Glomerular visceral epithelial cell (primary cell): Measurements from ENCODE around the gene MYH9.
A peak's percentile ranks its signal among the peaks of the same experiment; 100 is the strongest.

Experiments
- DNase-seq: peaks from one replicate; pipeline ENCODE4 v3.0.0-alpha.2; 2016; ENCODE audit errors: extremely low spot score

The MYH9 gene

DNA sequence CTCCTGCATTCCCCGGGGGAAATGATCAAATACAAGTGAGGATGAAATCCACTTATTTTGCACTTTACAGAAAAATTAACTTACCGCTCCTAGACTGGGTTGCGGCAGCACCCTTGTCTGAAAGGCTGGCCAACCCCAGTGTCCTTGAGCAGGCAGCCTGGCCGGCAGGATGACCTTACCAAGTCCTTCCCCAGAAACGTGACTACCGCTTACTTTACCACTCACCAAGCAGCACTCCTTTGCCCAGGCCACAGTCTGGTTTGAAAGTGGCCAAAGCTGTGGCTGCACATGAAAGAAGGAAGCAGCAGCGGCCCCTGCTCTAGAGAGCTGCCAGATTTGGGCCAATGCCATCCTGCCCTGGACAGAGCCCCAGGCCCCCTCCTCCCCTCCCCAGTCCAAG, 20.3 kb downstream of the MYH9 start:
- no peak for DNase-seq

DNA sequence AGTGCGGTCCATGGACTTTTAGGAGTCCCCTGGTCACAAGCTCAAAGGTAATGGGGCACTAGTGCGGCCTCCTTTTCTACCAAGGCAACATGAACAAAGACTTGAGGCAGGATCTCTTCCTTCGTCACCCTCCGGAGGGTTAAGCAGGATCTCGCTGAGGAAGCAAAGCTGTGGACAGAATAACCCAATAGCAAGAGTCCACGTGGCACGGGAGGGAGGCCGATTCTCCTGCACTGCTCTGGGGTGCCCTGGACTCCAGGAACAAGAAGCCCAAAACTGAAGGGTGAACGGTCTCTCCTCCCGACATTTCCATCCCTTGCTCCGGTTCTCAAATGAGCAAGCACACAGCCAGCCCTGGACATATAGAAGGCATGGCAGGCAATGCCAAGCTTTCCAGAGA, 20.7 kb downstream of the MYH9 start:
- no peak for DNase-seq

DNA sequence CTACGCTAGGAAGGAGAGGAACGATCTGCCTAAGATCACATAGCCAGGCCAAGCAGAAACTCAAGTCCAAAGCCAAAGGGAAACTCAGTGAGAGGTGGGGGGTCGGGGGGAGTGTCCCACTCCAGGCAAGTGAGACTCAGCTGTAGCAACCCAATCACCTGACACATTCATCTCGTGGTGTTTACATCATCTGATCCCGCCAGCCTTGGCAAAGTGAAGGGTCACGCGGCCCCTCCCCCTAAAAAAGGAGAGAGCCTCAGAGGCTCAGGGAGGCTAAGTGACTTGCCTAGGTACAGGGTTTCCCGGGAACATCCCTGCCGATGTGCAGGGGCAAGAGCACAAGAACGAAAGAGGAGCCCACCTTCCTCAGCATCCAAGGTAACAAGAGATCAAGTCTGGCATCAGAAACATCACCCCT, 21.5 kb downstream of the MYH9 start:
- DNase-seq: peak; percentile 72

DNA sequence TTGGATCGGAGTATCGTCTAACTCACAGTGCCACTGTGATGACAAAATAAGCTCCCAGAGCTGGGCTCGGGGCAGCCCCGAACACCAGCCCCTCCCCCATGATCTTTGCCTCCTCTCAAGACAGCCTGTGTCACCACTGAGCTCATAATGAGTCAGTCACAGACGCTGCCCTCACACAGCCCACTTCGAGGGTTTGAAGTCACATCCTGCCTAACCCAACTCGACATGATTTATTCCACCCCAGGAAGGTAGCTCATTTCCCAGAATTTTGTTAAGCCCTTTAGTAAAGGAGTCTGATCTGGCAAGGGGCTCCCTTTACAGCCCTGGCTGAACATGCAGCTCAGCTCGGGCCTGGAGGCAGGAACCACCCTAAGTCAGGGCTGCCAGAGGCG, 22.8 kb downstream of the MYH9 start:
- DNase-seq: peak; percentile 95

DNA sequence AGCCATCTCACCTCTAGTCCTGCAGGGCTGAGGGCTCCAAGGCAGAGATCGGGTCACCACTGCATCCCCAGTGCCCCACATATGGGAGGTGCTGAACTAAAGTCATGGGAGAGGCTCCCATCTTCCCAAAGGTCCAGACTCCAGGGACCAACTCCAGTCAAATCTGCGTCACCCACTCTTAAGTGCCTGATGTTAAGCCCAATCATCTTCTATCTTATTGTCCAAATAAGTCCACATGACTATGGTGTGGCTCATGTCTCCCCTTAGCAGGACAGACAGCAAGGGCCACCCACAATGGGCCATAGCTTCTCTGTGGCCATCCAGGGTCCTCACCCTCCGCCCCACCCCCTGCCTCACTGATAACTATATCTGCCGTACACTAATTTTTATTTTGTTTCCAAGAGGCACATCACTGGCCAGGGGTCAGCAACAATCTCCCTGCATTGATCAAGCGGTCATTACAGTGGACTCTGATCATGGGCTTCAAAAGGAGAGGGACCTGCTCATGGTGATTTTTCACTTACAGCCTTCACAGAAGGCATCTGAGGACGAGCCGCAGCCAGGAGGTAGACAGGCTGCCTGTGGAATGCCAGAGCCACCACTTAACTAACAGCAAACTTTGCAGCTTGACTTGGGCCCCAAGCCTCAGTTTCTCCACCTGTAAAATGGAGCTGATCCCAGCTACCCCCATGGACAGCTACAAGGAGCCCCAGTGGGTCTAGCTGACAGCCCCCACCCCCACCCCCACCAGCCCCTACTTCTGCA, 23.3 kb downstream of the MYH9 start:
- no peak for DNase-seq

DNA sequence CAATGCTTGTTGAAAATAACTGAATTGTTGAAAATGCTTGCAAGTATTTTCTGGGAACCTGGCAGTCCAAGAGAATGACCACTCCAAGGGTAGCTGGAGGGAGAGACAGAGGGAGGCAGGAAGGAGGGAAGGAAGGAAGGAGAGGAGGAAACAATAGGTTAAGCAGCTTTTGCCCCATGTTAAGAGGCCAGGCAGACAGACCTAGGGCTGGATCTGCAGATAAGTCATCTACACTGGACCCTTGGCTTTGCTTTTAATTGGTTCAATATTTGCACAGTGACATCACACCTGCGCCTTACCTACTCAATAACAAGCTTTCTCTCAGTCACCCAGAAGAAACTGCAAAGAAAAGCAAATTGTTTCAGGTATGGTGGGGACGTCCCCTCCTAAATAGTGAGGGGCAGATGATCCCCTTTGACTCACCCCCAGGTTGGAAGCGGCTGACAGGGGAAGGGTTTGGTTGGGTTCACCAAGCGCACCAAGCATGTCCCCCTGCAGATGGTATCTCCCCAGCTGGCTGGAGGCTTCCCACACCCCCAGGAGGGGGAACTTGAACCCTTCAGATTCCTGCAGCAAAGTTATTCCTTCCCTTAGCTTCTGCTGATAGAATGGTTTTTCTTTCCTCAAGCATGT, 24.3 kb downstream of the MYH9 start:
- no peak for DNase-seq

DNA sequence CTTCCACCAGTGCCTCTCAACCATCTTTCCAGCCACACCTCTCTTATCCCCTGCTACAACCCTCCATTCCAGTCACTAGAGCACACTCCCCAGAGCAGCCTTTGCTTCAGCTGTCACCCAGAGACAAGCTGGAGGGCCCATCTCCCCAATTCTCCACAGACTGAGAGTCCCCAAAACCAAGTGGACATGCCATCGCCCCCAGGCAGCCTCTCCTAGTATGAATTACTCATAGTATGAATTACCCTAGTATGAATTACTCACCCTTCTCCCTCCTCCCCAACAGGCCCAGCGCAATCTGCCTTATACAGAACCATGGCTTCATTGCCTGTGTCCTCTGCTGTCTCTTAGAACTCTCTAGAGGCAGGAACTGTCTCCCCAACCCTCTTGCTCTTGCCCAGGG, 24.8 kb downstream of the MYH9 start:
- DNase-seq: no peak

DNA sequence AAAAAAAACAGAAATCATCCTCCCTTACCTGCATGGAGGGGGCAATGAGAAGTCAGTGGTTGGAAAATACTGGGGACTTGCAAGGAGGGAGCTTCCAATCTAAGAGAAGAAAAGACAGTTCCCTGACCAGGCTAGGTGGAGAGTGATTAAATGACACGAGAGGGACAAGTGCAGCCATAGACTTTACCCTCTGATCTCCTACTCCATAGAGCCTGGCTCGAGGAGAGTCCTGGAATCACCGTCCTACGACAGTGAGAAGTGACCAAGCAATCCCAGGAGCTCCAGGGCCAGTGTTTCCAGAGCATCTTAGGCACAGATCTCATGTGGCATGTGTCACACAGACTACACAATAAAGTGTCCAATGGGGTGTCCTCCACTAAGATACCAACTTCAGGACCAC, 25.7 kb downstream of the MYH9 start:
- DNase-seq: no peak

GRCh38 chr22:36360871-36361383, 26.8 kb downstream of the MYH9 start:
- DNase-seq: no peak

GRCh38 chr22:36360011-36360410, 27.8 kb downstream of the MYH9 start:
- DNase-seq: peak; percentile 56

DNA sequence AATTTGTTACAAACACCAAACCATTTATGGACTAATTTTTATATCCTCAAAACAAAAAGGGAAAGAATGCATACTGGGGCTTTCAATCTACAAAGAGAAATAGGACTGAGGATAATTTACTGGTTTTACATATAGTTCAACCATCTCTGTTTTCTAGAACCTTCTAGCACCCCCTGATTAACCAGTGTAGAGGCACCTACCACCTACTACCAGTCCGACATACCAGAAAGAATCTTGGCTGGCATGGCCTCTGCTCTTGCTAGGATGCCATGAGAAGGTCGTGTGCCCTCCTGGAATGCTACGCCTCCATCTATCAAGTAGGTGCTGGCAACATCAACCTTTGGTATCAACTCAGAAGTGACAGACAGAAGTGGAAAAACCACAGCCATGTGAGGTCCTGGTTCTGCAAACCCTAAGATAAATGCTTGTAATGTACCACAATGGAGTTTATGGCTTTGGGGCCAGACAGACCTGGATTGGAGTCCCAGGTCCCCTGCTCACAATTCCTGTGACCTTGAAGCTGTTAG, 28.2 kb downstream of the MYH9 start:
- no peak for DNase-seq

GRCh38 chr22:36358533-36359469, 29.0 kb downstream of the MYH9 start:
- DNase-seq: peak; percentile 53

- no peak for DNase-seq
Measured at GRCh38 chr22:36356708-36357624, 30.8 kb downstream of the MYH9 start.

GRCh38 chr22:36355894-36356293, 31.9 kb downstream of the MYH9 start:
- no peak for DNase-seq

- no peak for DNase-seq
Measured at GRCh38 chr22:36355362-36355761, 32.4 kb downstream of the MYH9 start.

DNA sequence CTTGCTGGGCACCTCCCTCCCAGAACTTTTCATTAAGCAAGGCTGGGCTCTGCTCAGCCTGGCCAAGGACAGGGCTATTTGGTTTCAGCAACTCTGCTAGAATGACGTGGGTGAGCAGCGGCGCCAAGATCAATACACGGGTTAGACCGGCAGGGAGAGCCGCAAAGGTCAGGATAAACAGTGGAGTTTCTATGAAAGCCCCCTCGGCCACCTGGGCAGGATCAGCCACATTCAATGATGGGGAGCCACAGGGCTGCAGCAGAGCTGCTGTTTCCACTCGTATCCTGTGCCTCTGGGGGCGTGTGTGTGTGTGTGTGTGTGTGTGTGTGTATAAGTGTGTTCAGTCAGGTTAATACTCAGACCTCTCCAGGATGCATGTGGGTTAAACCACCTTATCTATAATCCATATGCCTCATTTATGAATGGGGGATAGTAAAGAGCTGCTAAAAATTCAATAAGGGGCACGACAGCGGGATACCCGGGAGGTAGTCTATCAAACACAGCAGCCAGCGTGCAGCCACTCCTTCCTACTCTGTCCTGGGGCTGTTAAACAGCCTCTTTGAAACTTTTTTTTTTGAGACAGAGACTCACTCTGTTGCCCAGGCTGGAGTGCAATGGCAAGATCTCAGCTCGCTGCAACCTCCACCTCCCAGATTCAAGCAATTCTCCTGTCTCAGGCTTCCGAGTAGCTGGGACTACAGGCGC, 34.8 kb downstream of the MYH9 start:
- DNase-seq: peak; percentile 66

DNA sequence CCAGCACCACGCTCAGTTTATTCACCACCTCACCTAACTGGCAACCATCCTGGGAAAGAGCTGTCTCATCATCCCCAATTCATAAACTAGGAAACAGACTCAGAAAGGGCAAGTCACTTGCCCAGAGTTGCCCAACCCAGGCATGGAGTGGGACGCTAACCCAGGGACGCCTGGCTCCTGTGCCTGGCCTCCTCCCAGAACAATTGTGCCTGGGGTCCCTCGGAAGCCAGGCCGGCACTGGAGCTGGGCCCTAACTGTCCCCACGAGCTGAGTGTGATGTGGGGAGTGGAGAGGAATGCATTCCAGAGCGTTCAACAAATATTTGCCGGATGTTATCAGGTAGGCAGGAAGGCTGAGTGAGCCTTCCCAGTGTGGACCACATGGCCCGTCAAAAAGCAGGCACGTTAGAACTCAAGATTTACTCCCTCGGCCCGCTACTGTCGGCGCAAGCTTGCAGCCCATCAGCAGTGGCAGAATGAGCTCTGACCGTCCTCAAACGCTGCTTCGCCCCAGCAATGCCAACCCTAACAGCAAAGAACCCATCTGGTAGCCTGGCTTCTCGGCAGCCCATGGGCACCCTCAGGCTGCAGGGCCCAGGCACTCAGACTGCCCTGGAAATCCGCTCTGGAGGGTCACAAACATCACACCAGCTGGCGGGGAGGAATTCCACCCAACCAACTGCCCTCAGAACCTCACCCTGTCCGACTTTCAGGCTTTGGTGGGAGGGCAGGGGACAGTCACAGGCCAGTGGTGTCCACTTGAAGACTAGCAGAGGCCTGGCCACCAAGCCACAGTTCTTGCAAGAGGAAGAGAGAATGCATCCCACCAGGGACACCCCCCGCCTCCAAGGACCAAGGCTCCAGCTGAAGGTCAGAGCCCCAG, 35.6 kb downstream of the MYH9 start:
- no peak for DNase-seq

DNA sequence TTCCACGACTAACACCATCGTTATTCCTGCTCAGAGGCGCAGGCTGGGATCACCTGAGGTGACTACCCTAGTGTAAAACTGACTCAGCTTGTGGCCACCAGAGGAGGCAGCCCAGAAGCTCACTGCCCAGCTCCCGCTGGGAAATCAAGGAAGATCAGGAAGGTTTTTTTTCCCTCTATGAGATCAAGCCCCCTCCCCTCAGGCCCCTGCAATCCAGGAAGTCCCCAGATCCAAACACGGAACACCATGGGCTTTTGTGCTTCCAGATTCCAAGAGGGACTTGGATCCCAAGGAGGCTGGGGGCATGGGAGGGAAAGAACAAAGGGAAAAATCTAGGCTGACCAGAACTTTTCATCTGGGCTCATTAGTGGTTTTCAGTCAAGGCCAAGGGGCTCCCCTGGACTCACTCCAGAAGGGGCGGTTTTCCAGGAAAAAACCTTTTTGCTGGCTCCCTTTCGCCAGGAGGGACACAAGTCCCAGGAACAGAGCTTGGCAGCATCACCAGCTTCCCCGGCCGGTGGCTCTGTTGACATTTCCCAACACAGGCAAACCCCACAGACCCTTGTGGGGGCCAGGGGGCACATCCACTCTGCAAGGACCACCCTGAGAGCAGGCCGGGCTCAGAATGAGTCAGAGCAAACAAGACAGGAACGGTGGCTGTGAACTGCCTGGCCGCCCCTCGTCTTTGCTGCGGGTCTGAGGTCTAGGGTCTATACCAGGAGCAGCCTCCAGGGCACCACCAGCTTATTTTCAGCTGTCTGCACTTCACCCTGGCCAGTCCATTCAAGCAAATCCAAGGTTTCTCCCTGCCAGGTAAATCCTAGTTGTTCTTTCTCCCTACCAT, 36.8 kb downstream of the MYH9 start:
- DNase-seq: peak; percentile 85
